Activated CD4-positive, alpha-beta T cell treated with anti-CD3 and anti-CD28 coated beads, Interleukin-2, amount 10 ng/mL, durations not matched to agents 7 days and 5 days (primary cell): ENCODE data around the gene CFAP210. TPM values are rescaled to one million over a fixed set of nuclear protein-coding genes. Genes with fewer than 3 reads are reported as not detected.
A peak's percentile ranks its signal among the peaks of the same experiment; 100 is the strongest.

Source experiments
- CTCF ChIA-PET: fragments of 350-600 bp; sonication (Branson Sonifier 250); formaldehyde crosslinking; loops from one replicate; lab custom pipeline; 2021; ENCODE audit warnings: antibody characterized with exemption; lab: Charles Lee
- POLR2A ChIA-PET: fragments of 350-600 bp; sonication (Branson Sonifier 250); formaldehyde crosslinking; loops from one replicate; lab custom pipeline; 2021; ENCODE audit warnings: antibody characterized with exemption; lab: Charles Lee
- DNase-seq: peaks from one replicate; pipeline ENCODE4 v3.0.0-alpha.2; 2020
- H3K27ac Mint-ChIP-seq: one replicate; pipeline ENCODE4 v1.8.0; 2021; ENCODE audit warnings: mild to moderate bottlenecking, moderate library complexity, mixed read lengths
- H3K27me3 Mint-ChIP-seq: one replicate; pipeline ENCODE4 v1.8.0; 2021; ENCODE audit warnings: mixed read lengths
- H3K36me3 Mint-ChIP-seq: one replicate; pipeline ENCODE4 v1.8.0; 2021; ENCODE audit warnings: low read depth, mixed read lengths
- H3K4me1 Mint-ChIP-seq: one replicate; pipeline ENCODE4 v1.8.0; 2021; ENCODE audit warnings: mixed read lengths
- H3K4me3 Mint-ChIP-seq: one replicate; pipeline ENCODE4 v1.8.0; 2021; ENCODE audit warnings: mild to moderate bottlenecking, moderate library complexity, mixed read lengths
- H3K9me3 Mint-ChIP-seq: one replicate; pipeline ENCODE4 v1.8.0; 2021; ENCODE audit warnings: mixed read lengths
- total RNA-seq, 2 experiments: library from RNA; stranded (reverse); gene quantifications; one replicate each; pipeline ENCODE4 v1.2.3, GENCODE V29; 2021

Gene CFAP210
- not detected for total RNA-seq

- POLR2A ChIA-PET, result no interaction called here
- peaks cover 10% of the 10 kb centered on the region for H3K36me3 Mint-ChIP-seq
- peaks cover 10% of the 10 kb centered on the region for H3K9me3 Mint-ChIP-seq
- CTCF ChIA-PET, result interaction anchor here (1.0 to 1.7 kb wide), 3 partner anchors 8 to 46 kb away, joined by 3 to 4 read pairs (median 3); no protein-coding TSS in a partner anchor
- H3K4me1 Mint-ChIP-seq, result peaks cover 34% of the 10 kb centered on the region
- peak within 1 kb of the TSS; percentile 92 for H3K27ac Mint-ChIP-seq
- H3K4me3 Mint-ChIP-seq, result peak within 1 kb of the TSS; percentile 76
- peak; percentile 99 for DNase-seq
- peaks cover 22% of the 10 kb centered on the region for H3K27me3 Mint-ChIP-seq
Observed at GRCh38 chr2:169694113-169694893, at the start of gene CFAP210, which contains the start of gene PHOSPHO2. Gene CFAP210 (minus strand): TSS chr2:169694405. CDS start chr2:169694327, 78 bp downstream. Gene PHOSPHO2 (plus strand): TSS chr2:169694469. CDS start chr2:169700972, 6,503 bp downstream.

GRCh38 chr2:169743549-169743948 lies 49.3 kb upstream of the CFAP210 start:
- no peaks in the 10 kb centered on the region for H3K27me3 Mint-ChIP-seq
- H3K27ac Mint-ChIP-seq, result no peak overlapping the region
- H3K36me3 Mint-ChIP-seq, result peaks cover 9% of the 10 kb centered on the region
- H3K4me1 Mint-ChIP-seq, result peaks cover 3% of the 10 kb centered on the region
- H3K9me3 Mint-ChIP-seq, result peaks cover 2% of the 10 kb centered on the region
- ChIA-PET POLR2A (no interaction called here), CTCF (interaction anchor here (1.1 to 1.6 kb wide), 2 partner anchors 11 to 28 kb away, joined by 3 to 4 read pairs; no protein-coding TSS in a partner anchor)
- no peak for DNase-seq
- no peak overlapping the region for H3K4me3 Mint-ChIP-seq

- no peak overlapping the region for H3K4me3 Mint-ChIP-seq
- POLR2A ChIA-PET, result no interaction called here
- no peak overlapping the region for H3K27ac Mint-ChIP-seq
- H3K27me3 Mint-ChIP-seq, result peaks cover 12% of the 10 kb centered on the region
- peaks cover 9% of the 10 kb centered on the region for H3K36me3 Mint-ChIP-seq
- CTCF ChIA-PET, result interaction anchor here (1.2 kb wide), 1 partner anchor 46 kb away, joined by 3 read pairs; the partner anchor contains the start of genes CFAP210 and PHOSPHO2
- no peak for DNase-seq
- peaks cover 8% of the 10 kb centered on the region for H3K4me1 Mint-ChIP-seq
- peaks cover 2% of the 10 kb centered on the region for H3K9me3 Mint-ChIP-seq
Observed at GRCh38 chr2:169739351-169739750, 45.1 kb upstream of the CFAP210 start.

- peaks cover 2% of the 10 kb centered on the region for H3K9me3 Mint-ChIP-seq
- POLR2A ChIA-PET, result no interaction called here
- H3K27me3 Mint-ChIP-seq, result peaks cover 12% of the 10 kb centered on the region
- H3K27ac Mint-ChIP-seq, result no peak overlapping the region
- H3K4me3 Mint-ChIP-seq, result no peak overlapping the region
- H3K4me1 Mint-ChIP-seq, result peaks cover 9% of the 10 kb centered on the region
- CTCF ChIA-PET, result no interaction called here
- DNase-seq, result no peak
- H3K36me3 Mint-ChIP-seq, result peaks cover 5% of the 10 kb centered on the region
Observed at GRCh38 chr2:169738566-169739229, 44.5 kb upstream of the CFAP210 start.

- Mint-ChIP-seq H3K9me3 (peaks cover 2% of the 10 kb centered on the region), H3K4me3 (no peak overlapping the region), H3K36me3 (peaks cover 5% of the 10 kb centered on the region), H3K27ac (no peak overlapping the region), H3K4me1 (peaks cover 21% of the 10 kb centered on the region), H3K27me3 (peaks cover 28% of the 10 kb centered on the region)
- ChIA-PET CTCF (no interaction called here), POLR2A (no interaction called here)
- DNase-seq, result no peak
Observed at GRCh38 chr2:169736902-169737301, 42.7 kb upstream of the CFAP210 start.

GRCh38 chr2:169735623-169736022 lies 41.4 kb upstream of the CFAP210 start:
- peaks cover 21% of the 10 kb centered on the region for H3K4me1 Mint-ChIP-seq
- POLR2A ChIA-PET, result no interaction called here
- no peak for DNase-seq
- H3K27me3 Mint-ChIP-seq, result peaks cover 29% of the 10 kb centered on the region
- peaks cover 2% of the 10 kb centered on the region for H3K9me3 Mint-ChIP-seq
- peaks cover 5% of the 10 kb centered on the region for H3K36me3 Mint-ChIP-seq
- CTCF ChIA-PET, result interaction anchor here (1.2 kb wide), 1 partner anchor 52 kb away, joined by 3 read pairs; no protein-coding TSS in a partner anchor
- no peak overlapping the region for H3K27ac Mint-ChIP-seq
- H3K4me3 Mint-ChIP-seq, result peak overlapping the region; percentile 35

- Mint-ChIP-seq H3K27ac (no peak overlapping the region), H3K27me3 (peaks cover 29% of the 10 kb centered on the region), H3K4me3 (peak overlapping the region; percentile 70), H3K9me3 (peaks cover 2% of the 10 kb centered on the region), H3K36me3 (peaks cover 3% of the 10 kb centered on the region), H3K4me1 (peaks cover 21% of the 10 kb centered on the region)
- CTCF ChIA-PET, result no interaction called here
- peak; percentile 12 for DNase-seq
- POLR2A ChIA-PET, result no interaction called here
Observed at GRCh38 chr2:169734169-169734847, 40.1 kb upstream of the CFAP210 start.

- Mint-ChIP-seq H3K9me3 (no peaks in the 10 kb centered on the region), H3K27ac (no peak overlapping the region), H3K36me3 (no peaks in the 10 kb centered on the region), H3K27me3 (peaks cover 33% of the 10 kb centered on the region), H3K4me1 (peaks cover 19% of the 10 kb centered on the region), H3K4me3 (peak overlapping the region; percentile 74)
- no peak for DNase-seq
- ChIA-PET CTCF (interaction anchor here (0.9 kb wide), 1 partner anchor 10 kb away, joined by 3 read pairs; no protein-coding TSS in a partner anchor), POLR2A (no interaction called here)
Observed at GRCh38 chr2:169732583-169733358, 38.6 kb upstream of the CFAP210 start.

GRCh38 chr2:169732075-169732474 lies 37.9 kb upstream of the CFAP210 start:
- Mint-ChIP-seq H3K4me1 (peaks cover 19% of the 10 kb centered on the region), H3K27me3 (peaks cover 33% of the 10 kb centered on the region), H3K4me3 (no peak overlapping the region), H3K36me3 (no peaks in the 10 kb centered on the region), H3K9me3 (no peaks in the 10 kb centered on the region), H3K27ac (no peak overlapping the region)
- POLR2A ChIA-PET, result no interaction called here
- CTCF ChIA-PET, result interaction anchor here (0.9 kb wide), 1 partner anchor 11 kb away, joined by 3 read pairs; no protein-coding TSS in a partner anchor
- DNase-seq, result no peak

- no peaks in the 10 kb centered on the region for H3K36me3 Mint-ChIP-seq
- POLR2A ChIA-PET, result no interaction called here
- no peak overlapping the region for H3K27ac Mint-ChIP-seq
- H3K27me3 Mint-ChIP-seq, result peaks cover 27% of the 10 kb centered on the region
- no peak for DNase-seq
- no peaks in the 10 kb centered on the region for H3K9me3 Mint-ChIP-seq
- H3K4me1 Mint-ChIP-seq, result peaks cover 13% of the 10 kb centered on the region
- CTCF ChIA-PET, result no interaction called here
- H3K4me3 Mint-ChIP-seq, result no peak overlapping the region
Observed at GRCh38 chr2:169729274-169729605, 35.0 kb upstream of the CFAP210 start.

- H3K4me3 Mint-ChIP-seq, result no peak overlapping the region
- no peaks in the 10 kb centered on the region for H3K36me3 Mint-ChIP-seq
- DNase-seq, result no peak
- POLR2A ChIA-PET, result no interaction called here
- no peak overlapping the region for H3K27ac Mint-ChIP-seq
- no peaks in the 10 kb centered on the region for H3K9me3 Mint-ChIP-seq
- peaks cover under 1% of the 10 kb centered on the region for H3K4me1 Mint-ChIP-seq
- CTCF ChIA-PET, result interaction anchor here (0.6 kb wide), 1 partner anchor 186 kb away, joined by 4 read pairs; no protein-coding TSS in a partner anchor
- peaks cover 13% of the 10 kb centered on the region for H3K27me3 Mint-ChIP-seq
Observed at GRCh38 chr2:169727065-169727464, 32.9 kb upstream of the CFAP210 start.

GRCh38 chr2:169721016-169721415 lies 26.8 kb upstream of the CFAP210 start:
- H3K27ac Mint-ChIP-seq, result no peak overlapping the region
- ChIA-PET CTCF (interaction anchor here (0.6 kb wide), 1 partner anchor 100 kb away, joined by 3 read pairs; no protein-coding TSS in a partner anchor), POLR2A (no interaction called here)
- no peak for DNase-seq
- peaks cover 4% of the 10 kb centered on the region for H3K27me3 Mint-ChIP-seq
- no peaks in the 10 kb centered on the region for H3K4me1 Mint-ChIP-seq
- no peaks in the 10 kb centered on the region for H3K36me3 Mint-ChIP-seq
- no peaks in the 10 kb centered on the region for H3K9me3 Mint-ChIP-seq
- H3K4me3 Mint-ChIP-seq, result no peak overlapping the region
